Neural progenitor cell (in vitro differentiated cells): Measurements from ENCODE around the gene NGB.

Experiments
- EZH2 ChIP-seq: fragments of 200-600 bp; sonication (generic); IDR thresholded peaks from 2 replicates; pipeline ENCODE4 v1.6.1; 2017; ENCODE audit warnings: antibody characterized with exemption, mild to moderate bottlenecking, moderate library complexity
- TF ChIP-seq, protein P1 (sequence below): fragments of 200-600 bp; sonication (generic); IDR thresholded peaks from 2 replicates; pipeline ENCODE4 v1.5.1; 2017; ENCODE audit warnings: antibody characterized with exemption, mild to moderate bottlenecking

DNA sequence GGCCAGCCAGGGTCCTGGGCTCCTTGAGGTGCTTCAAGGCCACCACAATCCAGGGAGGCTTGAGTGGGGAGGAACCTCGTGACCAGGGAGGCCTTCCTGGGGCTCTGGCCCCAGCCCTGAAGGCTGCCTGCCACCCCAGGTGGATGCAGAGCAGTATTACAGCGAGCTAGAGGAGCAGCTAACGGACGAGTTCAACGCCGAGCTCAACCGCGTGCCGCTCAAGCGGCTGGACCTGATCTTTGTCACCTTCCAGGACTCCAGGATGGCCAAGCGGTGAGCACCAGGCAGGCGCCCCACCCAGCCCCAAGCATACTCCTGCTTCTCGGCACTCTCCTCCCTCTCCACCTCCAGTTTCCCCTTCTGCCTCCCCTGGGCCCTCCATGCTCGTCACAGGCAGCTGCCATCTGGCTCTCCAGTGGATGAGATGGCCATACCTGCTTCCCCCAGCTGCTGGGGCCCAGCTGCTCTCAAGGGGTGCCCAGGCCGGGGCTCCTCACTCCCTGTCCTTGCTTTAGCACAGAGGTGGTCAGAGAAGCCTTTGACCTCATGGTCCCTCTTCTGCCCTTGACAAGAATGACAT is 30.6 kb downstream of the NGB start:
- TF ChIP-seq, protein P1, sequence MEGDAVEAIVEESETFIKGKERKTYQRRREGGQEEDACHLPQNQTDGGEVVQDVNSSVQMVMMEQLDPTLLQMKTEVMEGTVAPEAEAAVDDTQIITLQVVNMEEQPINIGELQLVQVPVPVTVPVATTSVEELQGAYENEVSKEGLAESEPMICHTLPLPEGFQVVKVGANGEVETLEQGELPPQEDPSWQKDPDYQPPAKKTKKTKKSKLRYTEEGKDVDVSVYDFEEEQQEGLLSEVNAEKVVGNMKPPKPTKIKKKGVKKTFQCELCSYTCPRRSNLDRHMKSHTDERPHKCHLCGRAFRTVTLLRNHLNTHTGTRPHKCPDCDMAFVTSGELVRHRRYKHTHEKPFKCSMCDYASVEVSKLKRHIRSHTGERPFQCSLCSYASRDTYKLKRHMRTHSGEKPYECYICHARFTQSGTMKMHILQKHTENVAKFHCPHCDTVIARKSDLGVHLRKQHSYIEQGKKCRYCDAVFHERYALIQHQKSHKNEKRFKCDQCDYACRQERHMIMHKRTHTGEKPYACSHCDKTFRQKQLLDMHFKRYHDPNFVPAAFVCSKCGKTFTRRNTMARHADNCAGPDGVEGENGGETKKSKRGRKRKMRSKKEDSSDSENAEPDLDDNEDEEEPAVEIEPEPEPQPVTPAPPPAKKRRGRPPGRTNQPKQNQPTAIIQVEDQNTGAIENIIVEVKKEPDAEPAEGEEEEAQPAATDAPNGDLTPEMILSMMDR: no peak
- no peak for TF ChIP-seq EZH2
